Suprapubic skin (tissue), 4 donors: Measurements from ENCODE around the gene COL17A1.

Source experiments
- POLR2A ChIP-seq, 2 donors: fragments of 450-650 bp; IDR thresholded peaks; one replicate each; pipeline ENCODE4 v1.6.1; 2017; ENCODE audit warnings: antibody characterized with exemption in 2 of 2, mild to moderate bottlenecking in 2 of 2, moderate library complexity in 2 of 2
- POLR2AphosphoS5 ChIP-seq, 3 donors: sonication (generic); formaldehyde crosslinking; IDR thresholded peaks; one replicate each; pipeline ENCODE4 v1.6.1; 2017; ENCODE audit warnings: antibody characterized with exemption in 3 of 3
- TF ChIP-seq, protein P1 (sequence below), 2 donors: fragments of 200-600 bp in 1 of 2; fragments of 450-650 bp in 1 of 2; sonication (generic) in 1 of 2; IDR thresholded peaks; one replicate each; pipeline ENCODE4 v1.5.1; 2016 to 2019; ENCODE audit warnings: antibody characterized with exemption in 2 of 2, mild to moderate bottlenecking in 1 of 2, moderate library complexity in 1 of 2

DNA sequence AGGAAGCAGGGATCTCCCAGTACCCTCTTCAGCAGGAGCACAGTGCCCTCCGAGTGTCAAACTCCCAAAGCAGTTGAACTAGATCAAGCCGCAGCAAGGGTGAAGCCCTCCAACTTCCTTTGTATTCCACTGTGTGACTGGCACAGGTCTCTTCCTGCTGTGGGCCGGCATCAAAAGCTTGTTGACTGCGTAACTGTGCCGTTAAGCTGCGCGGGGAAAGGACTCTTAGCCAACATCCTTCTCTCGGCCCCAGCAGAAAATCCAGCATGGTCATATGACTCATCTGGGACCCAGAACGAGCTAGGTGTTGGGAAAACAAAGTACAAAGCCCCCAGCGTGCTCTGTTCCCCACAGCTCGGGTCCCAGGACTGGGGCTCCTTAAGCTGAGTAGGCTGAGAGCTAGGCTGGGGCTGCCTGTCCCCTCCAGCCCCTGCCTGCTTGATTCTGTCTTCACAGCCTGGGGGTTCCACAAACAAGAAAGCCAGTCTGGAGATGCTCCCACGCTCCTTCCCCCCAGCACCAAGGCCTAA is 52.2 kb downstream of the COL17A1 start:
- no peak for TF ChIP-seq POLR2A (IDR thresholded peaks at IDR 0.05)
- TF ChIP-seq, protein P1, sequence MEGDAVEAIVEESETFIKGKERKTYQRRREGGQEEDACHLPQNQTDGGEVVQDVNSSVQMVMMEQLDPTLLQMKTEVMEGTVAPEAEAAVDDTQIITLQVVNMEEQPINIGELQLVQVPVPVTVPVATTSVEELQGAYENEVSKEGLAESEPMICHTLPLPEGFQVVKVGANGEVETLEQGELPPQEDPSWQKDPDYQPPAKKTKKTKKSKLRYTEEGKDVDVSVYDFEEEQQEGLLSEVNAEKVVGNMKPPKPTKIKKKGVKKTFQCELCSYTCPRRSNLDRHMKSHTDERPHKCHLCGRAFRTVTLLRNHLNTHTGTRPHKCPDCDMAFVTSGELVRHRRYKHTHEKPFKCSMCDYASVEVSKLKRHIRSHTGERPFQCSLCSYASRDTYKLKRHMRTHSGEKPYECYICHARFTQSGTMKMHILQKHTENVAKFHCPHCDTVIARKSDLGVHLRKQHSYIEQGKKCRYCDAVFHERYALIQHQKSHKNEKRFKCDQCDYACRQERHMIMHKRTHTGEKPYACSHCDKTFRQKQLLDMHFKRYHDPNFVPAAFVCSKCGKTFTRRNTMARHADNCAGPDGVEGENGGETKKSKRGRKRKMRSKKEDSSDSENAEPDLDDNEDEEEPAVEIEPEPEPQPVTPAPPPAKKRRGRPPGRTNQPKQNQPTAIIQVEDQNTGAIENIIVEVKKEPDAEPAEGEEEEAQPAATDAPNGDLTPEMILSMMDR (IDR thresholded peaks at IDR 0.05): no peak
- TF ChIP-seq POLR2AphosphoS5 (IDR thresholded peaks at IDR 0.05): no peak
